GM12865 (cell line): Measurements from ENCODE around the gene DDX51.

Source experiments
- DNase-seq: peaks from one replicate; pipeline ENCODE4 v3.0.0; 2010; ENCODE audit warnings: low read depth
- H3K4me3 ChIP-seq: 2 replicates; pipeline ENCODE4 v1.5.1; 2011; ENCODE audit warnings: mild to moderate bottlenecking, low read depth, low read length, control low read depth
- CTCF ChIP-seq: IDR thresholded peaks from 2 replicates; pipeline ENCODE4 v1.5.1; 2011; ENCODE audit warnings: low read length, control low read depth, low read depth, inconsistent platforms; ENCODE audit not compliant: insufficient read depth; ENCODE audit errors: missing control alignments

DDX51 gene

GRCh38 chr12:132099739-132100138 lies 44.4 kb downstream of the DDX51 start:
- H3K4me3 ChIP-seq, result no peak overlapping the region
- no peak for TF ChIP-seq CTCF
- no peak for DNase-seq

GRCh38 chr12:132095520-132096409 lies 48.4 kb downstream of the DDX51 start:
- no peak for DNase-seq
- H3K4me3 ChIP-seq, result no peak overlapping the region
- no peak for TF ChIP-seq CTCF

- H3K4me3 ChIP-seq, result no peak overlapping the region
- no peak for TF ChIP-seq CTCF
- DNase-seq, result no peak
These were observed 49.7 kb downstream of the DDX51 start for GRCh38 chr12:132094269-132094891.

DNA sequence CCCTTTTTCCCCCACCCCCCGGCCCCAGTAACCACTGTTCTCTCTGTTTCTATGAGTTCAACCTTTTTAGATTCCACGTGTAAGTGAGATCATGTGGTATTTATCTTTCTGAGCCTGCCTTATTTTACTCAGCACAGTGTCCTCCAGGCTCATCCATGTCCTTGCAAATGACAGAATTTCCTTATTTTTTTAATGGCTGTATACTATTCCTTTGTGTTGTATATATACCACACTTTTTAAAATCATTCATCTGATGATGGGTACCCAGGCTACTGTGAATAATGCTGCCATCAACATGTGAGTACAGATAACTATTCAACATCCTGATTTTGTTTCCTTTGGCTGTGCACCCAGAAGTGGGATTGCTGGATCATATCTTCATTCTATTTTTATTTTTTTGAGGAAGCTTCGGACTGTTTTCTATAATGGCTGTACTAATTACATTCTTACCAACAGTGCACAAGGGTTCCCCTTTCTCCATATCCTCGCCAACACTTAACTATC lies 54.7 kb downstream of the DDX51 start:
- DNase-seq, result no peak
- TF ChIP-seq CTCF, result no peak
- H3K4me3 ChIP-seq, result no peak overlapping the region
